Lower lobe of right lung (tissue), 2 donors: Measurements from ENCODE around the gene CCDC149. TPM values are rescaled to one million over a fixed set of nuclear protein-coding genes. Genes with fewer than 3 reads are reported as not detected.

Experiments used
- ATAC-seq, 2 donors: fragments of 200-7000 bp; cut with Tn5 transposase; one replicate each; pipeline ENCODE4 v1.9.1; 2020 to 2022; ENCODE audit warnings: mild to moderate bottlenecking in 2 of 2, moderate library complexity in 2 of 2
- DNase-seq: peaks from one replicate; pipeline ENCODE4 v3.0.0-alpha.2; 2020
- H3K27ac ChIP-seq: fragments of 200-600 bp; one replicate; pipeline ENCODE4 v1.8.0; 2022
- H3K27me3 ChIP-seq: fragments of 200-600 bp; one replicate; pipeline ENCODE4 v1.8.0; 2022; ENCODE audit warnings: low read depth
- H3K36me3 ChIP-seq: fragments of 200-600 bp; one replicate; pipeline ENCODE4 v1.8.0; 2022; ENCODE audit warnings: mild to moderate bottlenecking
- H3K4me1 ChIP-seq: fragments of 200-600 bp; one replicate; pipeline ENCODE4 v1.8.0; 2022
- H3K4me3 ChIP-seq: fragments of 200-600 bp; one replicate; pipeline ENCODE4 v1.8.0; 2022; ENCODE audit warnings: mild to moderate bottlenecking
- H3K9me3 ChIP-seq: fragments of 200-600 bp; one replicate; pipeline ENCODE4 v1.8.0; 2022
- CTCF ChIP-seq: fragments of 200-600 bp; IDR thresholded peaks from one replicate; pipeline ENCODE4 v1.8.0; 2022; ENCODE audit warnings: antibody characterized with exemption, mild to moderate bottlenecking
- intact Hi-C: fragments of 100-400 bp; cut with DNase I; formaldehyde crosslinking; loops from one replicate; pipeline ENCODE4 v1.11.0; 2022
- total RNA-seq: library from RNA; stranded (reverse); fragmentation: NEBNext Ultra II Directional; extraction: Animal tissue kit (Norgen Biotek cat#: 25700); gene quantifications from one replicate; pipeline ENCODE4 v1.2.1, GENCODE V29; 2021
- donor health status: DM: no; HTN: yes; CAD: no; lungs with severe emphysema.

CCDC149 gene
- total RNA-seq, 1 donor from 2014 or later, result 23.8 TPM

- H3K27me3 ChIP-seq, result no peaks in the 10 kb centered on the region
- H3K4me1 ChIP-seq, result peaks cover 4% of the 10 kb centered on the region
- DNase-seq, result no peak
- no peaks in the 10 kb centered on the region for H3K9me3 ChIP-seq
- no peak for TF ChIP-seq CTCF
- intact Hi-C loops, result no loop called here
- H3K36me3 ChIP-seq, result peaks cover 6% of the 10 kb centered on the region
- no peak overlapping the region for H3K27ac ChIP-seq
- H3K4me3 ChIP-seq, result no peak overlapping the region
- no peak for ATAC-seq
Measured at GRCh38 chr4:24853142-24853541, 59.7 kb downstream of the CCDC149 start.

DNA sequence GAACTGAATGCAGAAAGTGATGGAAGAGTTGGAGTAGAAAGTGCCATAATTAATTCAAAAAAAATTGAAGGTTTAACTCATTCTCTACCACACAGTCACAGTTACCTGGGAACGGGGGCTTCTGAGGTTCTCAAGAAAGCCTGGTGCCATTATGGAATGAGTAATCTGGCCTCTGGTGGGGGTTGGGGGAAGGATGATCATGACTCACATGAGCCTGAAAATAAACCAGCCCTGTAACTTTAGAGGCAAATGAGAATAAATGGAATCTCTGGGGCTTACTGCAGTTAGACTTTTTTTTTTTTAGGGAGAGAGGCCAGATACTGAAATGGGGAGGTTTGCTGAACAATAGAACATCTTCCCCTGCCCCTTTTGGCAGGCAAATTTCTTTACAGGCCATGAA lies 62.2 kb downstream of the CCDC149 start:
- no peak overlapping the region for H3K27ac ChIP-seq

DNA sequence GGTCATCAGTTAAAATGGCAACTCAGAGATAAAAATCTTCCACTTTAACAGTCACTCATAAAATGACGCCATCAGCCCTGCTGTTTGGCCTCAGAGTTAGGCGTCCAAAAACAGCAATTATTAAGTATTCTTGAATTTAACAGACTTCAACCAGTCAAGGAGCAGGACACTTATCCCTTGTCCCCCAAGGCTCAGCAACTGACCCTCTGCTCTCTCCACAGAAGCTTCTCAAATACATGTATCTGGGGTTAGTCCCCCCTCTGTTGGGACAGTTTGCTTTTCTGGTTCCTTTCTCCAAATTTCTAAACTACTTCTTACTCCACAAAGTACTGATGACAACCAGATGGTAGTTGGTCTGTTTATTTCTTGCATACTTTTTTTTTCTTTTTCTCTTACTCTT lies 63.1 kb downstream of the CCDC149 start:
- intact Hi-C loops, result no loop called here
- Histone ChIP-seq H3K4me3 (no peak overlapping the region), H3K27ac (no peak overlapping the region), H3K36me3 (peaks cover 6% of the 10 kb centered on the region), H3K27me3 (no peaks in the 10 kb centered on the region), H3K4me1 (no peaks in the 10 kb centered on the region), H3K9me3 (no peaks in the 10 kb centered on the region)
- no peak for DNase-seq
- ATAC-seq, result no peak
- TF ChIP-seq CTCF, result no peak

More for the DNA sequence above, 62.2 kb downstream of the CCDC149 start:
- intact Hi-C loops, result no loop called here
- no peak overlapping the region for H3K4me3 ChIP-seq
- H3K4me1 ChIP-seq, result no peaks in the 10 kb centered on the region
- H3K9me3 ChIP-seq, result no peaks in the 10 kb centered on the region
- H3K36me3 ChIP-seq, result peaks cover 6% of the 10 kb centered on the region
- DNase-seq (no peak), ATAC-seq (no peak)
- TF ChIP-seq CTCF, result no peak
- H3K27me3 ChIP-seq, result no peaks in the 10 kb centered on the region

DNA sequence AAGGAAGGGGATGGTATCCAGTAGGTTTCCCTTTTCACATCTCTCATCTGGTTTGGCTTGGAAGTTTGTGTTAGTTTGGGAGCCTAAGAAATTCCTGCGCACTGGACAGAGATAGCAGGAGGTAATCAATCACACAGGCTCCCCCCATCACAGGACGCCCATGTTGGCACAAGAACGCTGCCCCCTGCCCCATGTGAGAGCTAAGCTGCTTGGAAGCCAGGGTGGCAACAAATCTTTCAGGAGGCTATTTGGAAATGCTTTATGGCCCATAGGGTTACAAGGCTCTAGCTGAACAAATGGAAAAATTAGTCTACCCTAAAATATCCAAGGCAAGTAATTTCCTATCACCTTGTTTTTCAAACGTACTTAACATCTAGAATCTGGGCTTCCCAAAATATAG lies 63.5 kb downstream of the CCDC149 start:
- H3K27me3 ChIP-seq, result no peaks in the 10 kb centered on the region
- no peak overlapping the region for H3K4me3 ChIP-seq
- no peak overlapping the region for H3K27ac ChIP-seq
- no peaks in the 10 kb centered on the region for H3K4me1 ChIP-seq
- intact Hi-C loops, result no loop called here
- H3K9me3 ChIP-seq, result no peaks in the 10 kb centered on the region
- DNase-seq (no peak), ATAC-seq (no peak)
- TF ChIP-seq CTCF, result no peak
- peaks cover 6% of the 10 kb centered on the region for H3K36me3 ChIP-seq

DNA sequence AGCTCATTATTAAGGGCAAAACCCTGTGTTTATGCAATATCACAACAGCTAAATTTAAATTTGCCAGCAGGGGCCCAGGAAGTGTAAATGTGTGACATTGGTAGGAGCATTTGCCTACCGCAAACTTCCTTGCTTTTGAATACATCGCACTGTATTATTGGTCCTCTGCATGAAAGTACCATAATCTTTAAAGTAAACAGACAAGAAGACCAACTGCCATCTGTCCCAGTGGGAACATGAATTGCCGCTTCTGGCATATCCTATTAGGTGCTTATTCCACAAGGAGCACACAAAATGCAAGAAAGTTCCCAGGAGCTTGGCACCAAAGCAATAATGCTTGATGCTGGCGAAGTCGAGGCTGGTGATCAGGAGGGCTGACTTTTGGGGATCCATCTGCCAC lies 66.1 kb downstream of the CCDC149 start:
- ATAC-seq (no peak), DNase-seq (no peak)
- Histone ChIP-seq H3K4me1 (peaks cover 3% of the 10 kb centered on the region), H3K9me3 (no peaks in the 10 kb centered on the region), H3K27ac (no peak overlapping the region), H3K27me3 (no peaks in the 10 kb centered on the region), H3K36me3 (peaks cover 6% of the 10 kb centered on the region), H3K4me3 (no peak overlapping the region)
- intact Hi-C loops, result no loop called here
- no peak for TF ChIP-seq CTCF

- peaks cover 3% of the 10 kb centered on the region for H3K4me1 ChIP-seq
- no peak for TF ChIP-seq CTCF
- ATAC-seq, result no peak
- no peak overlapping the region for H3K27ac ChIP-seq
- no peak for DNase-seq
- peaks cover 3% of the 10 kb centered on the region for H3K36me3 ChIP-seq
- no peaks in the 10 kb centered on the region for H3K27me3 ChIP-seq
- intact Hi-C loops, result no loop called here
- no peak overlapping the region for H3K4me3 ChIP-seq
- H3K9me3 ChIP-seq, result no peaks in the 10 kb centered on the region
Measured at GRCh38 chr4:24845902-24846301, 66.9 kb downstream of the CCDC149 start.
